Activated CD8-positive, alpha-beta T cell treated with anti-CD3 and anti-CD28 coated beads, Interleukin-2, amount 10 ng/mL, durations not matched to agents 7 days and 5 days (primary cell): ENCODE data around the gene ITIH3. TPM values are rescaled to one million over a fixed set of nuclear protein-coding genes. Genes with fewer than 3 reads are reported as not detected.

ENCODE experiments used
- ATAC-seq: fragments of 150-1000 bp; cut with Tn5 transposase; one replicate; pipeline ENCODE4 v1.10.0; 2021; ENCODE audit warnings: moderate library complexity
- CTCF ChIA-PET: fragments of 350-600 bp; sonication (Branson Sonifier 250); formaldehyde crosslinking; loops from one replicate; lab custom pipeline; 2021; ENCODE audit warnings: antibody characterized with exemption; lab: Charles Lee
- POLR2A ChIA-PET: fragments of 350-600 bp; sonication (Branson Sonifier 250); formaldehyde crosslinking; loops from one replicate; lab custom pipeline; 2021; ENCODE audit warnings: antibody characterized with exemption; lab: Charles Lee
- DNase-seq: peaks from one replicate; pipeline ENCODE4 v3.0.0-alpha.2; 2020
- H3K27ac Mint-ChIP-seq: one replicate; pipeline ENCODE4 v1.8.0; 2021; ENCODE audit warnings: mild to moderate bottlenecking, mixed read lengths
- H3K27me3 Mint-ChIP-seq: one replicate; pipeline ENCODE4 v1.8.0; 2021; ENCODE audit warnings: low read depth, mixed read lengths
- H3K36me3 Mint-ChIP-seq: one replicate; pipeline ENCODE4 v1.8.0; 2021; ENCODE audit warnings: low read depth, mixed read lengths
- H3K4me1 Mint-ChIP-seq: one replicate; pipeline ENCODE4 v1.8.0; 2021; ENCODE audit warnings: low read depth, mixed read lengths
- H3K4me3 Mint-ChIP-seq: one replicate; pipeline ENCODE4 v1.8.0; 2021; ENCODE audit warnings: mild to moderate bottlenecking, mixed read lengths
- H3K9me3 Mint-ChIP-seq: one replicate; pipeline ENCODE4 v1.8.0; 2022; ENCODE audit warnings: mixed read lengths; ENCODE audit not compliant: insufficient read depth
- total RNA-seq, 2 experiments: library from RNA; stranded (reverse); gene quantifications; one replicate each; pipeline ENCODE4 v1.2.3, GENCODE V29; 2021

ITIH3 gene
- total RNA-seq, 2 experiments from 2014 or later: not detected

GRCh38 chr3:52790337-52790736, 4.3 kb upstream of the ITIH3 start:
- H3K27me3 Mint-ChIP-seq: no peaks in the 10 kb centered on the region
- no peaks in the 10 kb centered on the region for H3K36me3 Mint-ChIP-seq
- H3K9me3 Mint-ChIP-seq: no peaks in the 10 kb centered on the region
- no peaks in the 10 kb centered on the region for H3K4me1 Mint-ChIP-seq
- ChIA-PET POLR2A (no interaction called here), CTCF (no interaction called here)
- no peak overlapping the region for H3K4me3 Mint-ChIP-seq
- ATAC-seq: no peak
- H3K27ac Mint-ChIP-seq: no peak overlapping the region
- no peak for DNase-seq

GRCh38 chr3:52790741-52791140, 3.9 kb upstream of the ITIH3 start:
- H3K27me3 Mint-ChIP-seq: no peaks in the 10 kb centered on the region
- POLR2A ChIA-PET: no interaction called here
- no peaks in the 10 kb centered on the region for H3K9me3 Mint-ChIP-seq
- no peak overlapping the region for H3K4me3 Mint-ChIP-seq
- H3K4me1 Mint-ChIP-seq: no peaks in the 10 kb centered on the region
- no peaks in the 10 kb centered on the region for H3K36me3 Mint-ChIP-seq
- ATAC-seq (no peak), DNase-seq (no peak)
- no peak overlapping the region for H3K27ac Mint-ChIP-seq
- CTCF ChIA-PET: no interaction called here

- Mint-ChIP-seq H3K36me3 (no peaks in the 10 kb centered on the region), H3K4me3 (no peak overlapping the region), H3K9me3 (no peaks in the 10 kb centered on the region), H3K27ac (no peak overlapping the region), H3K27me3 (no peaks in the 10 kb centered on the region), H3K4me1 (no peaks in the 10 kb centered on the region)
- ChIA-PET CTCF (no interaction called here), POLR2A (no interaction called here)
- ATAC-seq (no peak), DNase-seq (no peak)
These were observed 3.2 kb upstream of the ITIH3 start for GRCh38 chr3:52791366-52791765.

- Mint-ChIP-seq H3K9me3 (no peaks in the 10 kb centered on the region), H3K4me3 (no peak overlapping the region), H3K36me3 (no peaks in the 10 kb centered on the region), H3K4me1 (no peaks in the 10 kb centered on the region), H3K27me3 (no peaks in the 10 kb centered on the region), H3K27ac (no peak overlapping the region)
- ChIA-PET POLR2A (interaction anchor here (0.6 kb wide), 1 partner anchor 21 kb away, joined by 3 read pairs; no protein-coding TSS in a partner anchor), CTCF (interaction anchor here (1.0 to 1.2 kb wide), 2 partner anchors 27 to 342 kb away, joined by 3 to 4 read pairs; no protein-coding TSS in a partner anchor)
- ATAC-seq (no peak), DNase-seq (no peak)
These were observed 2.7 kb upstream of the ITIH3 start for GRCh38 chr3:52791928-52792327.

GRCh38 chr3:52792413-52792812, 2.2 kb upstream of the ITIH3 start:
- Mint-ChIP-seq H3K27me3 (no peaks in the 10 kb centered on the region), H3K36me3 (no peaks in the 10 kb centered on the region), H3K4me3 (no peak overlapping the region), H3K27ac (no peak overlapping the region), H3K9me3 (no peaks in the 10 kb centered on the region), H3K4me1 (no peaks in the 10 kb centered on the region)
- DNase-seq (no peak), ATAC-seq (no peak)
- POLR2A ChIA-PET: interaction anchor here (0.6 kb wide), 1 partner anchor 21 kb away, joined by 3 read pairs; no protein-coding TSS in a partner anchor
- CTCF ChIA-PET: interaction anchor here (1.0 to 1.2 kb wide), 3 partner anchors 27 to 342 kb away, joined by 3 to 4 read pairs (median 3); no protein-coding TSS in a partner anchor

- POLR2A ChIA-PET: no interaction called here
- no peaks in the 10 kb centered on the region for H3K27me3 Mint-ChIP-seq
- H3K27ac Mint-ChIP-seq: no peak overlapping the region
- no peak for DNase-seq
- no peak overlapping the region for H3K4me3 Mint-ChIP-seq
- H3K9me3 Mint-ChIP-seq: no peaks in the 10 kb centered on the region
- CTCF ChIA-PET: interaction anchor here (1.0 to 1.2 kb wide), 3 partner anchors 26 to 341 kb away, joined by 3 to 4 read pairs (median 3); no protein-coding TSS in a partner anchor
- ATAC-seq: no peak
- no peaks in the 10 kb centered on the region for H3K36me3 Mint-ChIP-seq
- H3K4me1 Mint-ChIP-seq: no peaks in the 10 kb centered on the region
These were observed 1.5 kb upstream of the ITIH3 start for GRCh38 chr3:52792961-52793695.

- ATAC-seq (no peak), DNase-seq (no peak)
- Mint-ChIP-seq H3K27me3 (no peaks in the 10 kb centered on the region), H3K4me1 (no peaks in the 10 kb centered on the region), H3K27ac (peak overlapping the region; percentile 30), H3K36me3 (no peaks in the 10 kb centered on the region), H3K4me3 (no peak overlapping the region), H3K9me3 (no peaks in the 10 kb centered on the region)
- ChIA-PET CTCF (interaction anchor here (1.2 kb wide), 1 partner anchor 57 kb away, joined by 3 read pairs; no protein-coding TSS in a partner anchor), POLR2A (no interaction called here)
These were observed 639 bp upstream of the ITIH3 start for GRCh38 chr3:52793702-52794611.

- Mint-ChIP-seq H3K4me1 (no peaks in the 10 kb centered on the region), H3K9me3 (no peaks in the 10 kb centered on the region), H3K36me3 (no peaks in the 10 kb centered on the region), H3K27me3 (no peaks in the 10 kb centered on the region), H3K27ac (no peak overlapping the region), H3K4me3 (no peak overlapping the region)
- POLR2A ChIA-PET: no interaction called here
- CTCF ChIA-PET: no interaction called here
- no peak for DNase-seq
- no peak for ATAC-seq
These were observed 803 bp downstream of the ITIH3 start for GRCh38 chr3:52795298-52795900.

GRCh38 chr3:52796411-52796810, 1.8 kb downstream of the ITIH3 start:
- ChIA-PET CTCF (no interaction called here), POLR2A (no interaction called here)
- Mint-ChIP-seq H3K27ac (no peak overlapping the region), H3K4me3 (no peak overlapping the region), H3K9me3 (no peaks in the 10 kb centered on the region), H3K4me1 (no peaks in the 10 kb centered on the region), H3K36me3 (no peaks in the 10 kb centered on the region), H3K27me3 (no peaks in the 10 kb centered on the region)
- ATAC-seq (no peak), DNase-seq (no peak)

GRCh38 chr3:52798376-52798977, 3.9 kb downstream of the ITIH3 start:
- no peak for DNase-seq
- no peak for ATAC-seq
- no peaks in the 10 kb centered on the region for H3K4me1 Mint-ChIP-seq
- no peaks in the 10 kb centered on the region for H3K9me3 Mint-ChIP-seq
- ChIA-PET POLR2A (interaction anchor here (0.6 to 1.2 kb wide), 3 partner anchors 13 to 437 kb away, joined by 3 read pairs; no protein-coding TSS in a partner anchor), CTCF (interaction anchor here (0.6 to 2.0 kb wide), 12 partner anchors 11 to 235 kb away, joined by 3 to 9 read pairs (median 4); no protein-coding TSS in a partner anchor)
- H3K27ac Mint-ChIP-seq: no peak overlapping the region
- no peaks in the 10 kb centered on the region for H3K36me3 Mint-ChIP-seq
- no peak overlapping the region for H3K4me3 Mint-ChIP-seq
- H3K27me3 Mint-ChIP-seq: no peaks in the 10 kb centered on the region

- H3K4me3 Mint-ChIP-seq: no peak overlapping the region
- DNase-seq: peak; percentile 27
- no peaks in the 10 kb centered on the region for H3K4me1 Mint-ChIP-seq
- CTCF ChIA-PET: interaction anchor here (0.6 to 2.0 kb wide), 13 partner anchors 11 to 234 kb away, joined by 3 to 9 read pairs (median 4); partner anchors contain the start of gene NEK4
- H3K36me3 Mint-ChIP-seq: no peaks in the 10 kb centered on the region
- no peaks in the 10 kb centered on the region for H3K9me3 Mint-ChIP-seq
- ATAC-seq: peak; percentile 39
- H3K27me3 Mint-ChIP-seq: no peaks in the 10 kb centered on the region
- POLR2A ChIA-PET: interaction anchor here (0.6 to 1.2 kb wide), 2 partner anchors 12 to 44 kb away, joined by 3 read pairs; no protein-coding TSS in a partner anchor
- H3K27ac Mint-ChIP-seq: no peak overlapping the region
These were observed 4.4 kb downstream of the ITIH3 start for GRCh38 chr3:52798978-52799476.
